Colonic mucosa (tissue), 4 donors: Measurements from ENCODE around the gene AADACL3. TPM values are rescaled to one million over a fixed set of nuclear protein-coding genes. Genes with fewer than 3 reads are reported as not detected.
"Not testable (repeated sequence)": the region's sequence is repeated elsewhere in the genome, so short reads cannot be mapped to it uniquely, and the experiment has no call there.

ENCODE experiments used
- DNase-seq: peaks from one replicate; pipeline ENCODE4 v3.0.0-alpha.2; 2020
- H3K27ac ChIP-seq: fragments of 200-600 bp; one replicate; pipeline ENCODE4 v1.8.0; 2021
- H3K27me3 ChIP-seq: fragments of 200-600 bp; one replicate; pipeline ENCODE4 v1.8.0; 2021
- H3K36me3 ChIP-seq: fragments of 200-600 bp; one replicate; pipeline ENCODE4 v1.8.0; 2021
- H3K4me1 ChIP-seq: fragments of 200-600 bp; one replicate; pipeline ENCODE4 v1.8.0; 2021; ENCODE audit warnings: mild to moderate bottlenecking
- H3K4me3 ChIP-seq: fragments of 200-600 bp; one replicate; pipeline ENCODE4 v1.8.0; 2021
- H3K9ac ChIP-seq, 2 donors: one replicate each; pipeline ENCODE4 v1.7.0; 2013; ENCODE audit warnings: control low read depth in 2 of 2, low read depth in 2 of 2, low read length in 2 of 2
- H3K9me3 ChIP-seq: fragments of 200-600 bp; one replicate; pipeline ENCODE4 v1.8.0; 2021
- CTCF ChIP-seq: fragments of 200-600 bp; IDR thresholded peaks from one replicate; pipeline ENCODE4 v1.8.0; 2022; ENCODE audit warnings: antibody characterized with exemption, mild to moderate bottlenecking
- intact Hi-C: fragments of 100-400 bp; cut with DNase I; formaldehyde crosslinking; loops from one replicate; pipeline ENCODE4 v1.14.1; 2022
- total RNA-seq, 2 donors: library from RNA; stranded (reverse); fragmentation: NEBNext Ultra II Directional in 1 of 2; extraction: Animal tissue kit (Norgen Biotek cat#: 25700) in 1 of 2; gene quantifications; one replicate each; pipeline ENCODE4 v1.2.1, GENCODE V29; 2021
- donor health status: healthy.
- donor health status: DM: no; HTN: no; CAD: no.
- donor health status: DM: no; HTN: no; CAD: no.

AADACL3 gene, protein sequence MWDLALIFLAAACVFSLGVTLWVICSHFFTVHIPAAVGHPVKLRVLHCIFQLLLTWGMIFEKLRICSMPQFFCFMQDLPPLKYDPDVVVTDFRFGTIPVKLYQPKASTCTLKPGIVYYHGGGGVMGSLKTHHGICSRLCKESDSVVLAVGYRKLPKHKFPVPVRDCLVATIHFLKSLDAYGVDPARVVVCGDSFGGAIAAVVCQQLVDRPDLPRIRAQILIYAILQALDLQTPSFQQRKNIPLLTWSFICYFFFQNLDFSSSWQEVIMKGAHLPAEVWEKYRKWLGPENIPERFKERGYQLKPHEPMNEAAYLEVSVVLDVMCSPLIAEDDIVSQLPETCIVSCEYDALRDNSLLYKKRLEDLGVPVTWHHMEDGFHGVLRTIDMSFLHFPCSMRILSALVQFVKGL
- total RNA-seq, result not detected

DNA sequence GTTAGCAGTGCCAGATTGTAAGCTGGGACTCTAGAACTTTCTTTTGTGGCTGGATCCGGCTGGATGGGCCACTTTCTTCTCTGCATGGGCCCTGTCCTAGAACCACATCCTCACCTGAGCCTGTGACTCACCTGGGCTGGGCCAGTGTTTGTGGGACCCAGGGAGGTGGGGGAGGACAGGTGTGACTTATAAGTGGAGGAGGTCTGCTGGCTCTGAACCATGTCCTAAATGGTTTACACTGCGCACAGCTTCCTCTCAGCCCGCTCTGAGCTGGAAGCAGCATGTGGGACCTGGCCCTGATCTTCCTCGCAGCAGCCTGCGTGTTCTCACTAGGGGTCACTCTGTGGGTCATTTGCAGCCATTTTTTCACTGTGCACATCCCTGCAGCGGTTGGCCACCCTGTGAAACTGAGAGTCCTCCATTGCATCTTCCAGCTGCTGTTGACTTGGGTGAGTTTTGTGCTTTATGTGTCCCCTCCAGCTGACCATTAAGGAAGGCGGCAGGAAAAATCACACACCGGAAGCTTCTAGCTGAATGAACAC is at the start of gene AADACL3:
TSS of gene AADACL3 (plus strand) at position 215 of the 542 bp plus-strand sequence. CDS start at position 282, 67 bp downstream.
- Histone ChIP-seq H3K4me1 (no peaks in the 10 kb centered on the region), H3K27me3 (no peaks in the 10 kb centered on the region), H3K27ac (no peak within 1 kb of the TSS), H3K9me3 (no peaks in the 10 kb centered on the region), H3K9ac (no peak within 1 kb of the TSS), H3K36me3 (no peaks in the 10 kb centered on the region), H3K4me3 (no peak within 1 kb of the TSS)
- intact Hi-C loops, result no loop called here
- no peak for TF ChIP-seq CTCF
- no peak for DNase-seq

DNA sequence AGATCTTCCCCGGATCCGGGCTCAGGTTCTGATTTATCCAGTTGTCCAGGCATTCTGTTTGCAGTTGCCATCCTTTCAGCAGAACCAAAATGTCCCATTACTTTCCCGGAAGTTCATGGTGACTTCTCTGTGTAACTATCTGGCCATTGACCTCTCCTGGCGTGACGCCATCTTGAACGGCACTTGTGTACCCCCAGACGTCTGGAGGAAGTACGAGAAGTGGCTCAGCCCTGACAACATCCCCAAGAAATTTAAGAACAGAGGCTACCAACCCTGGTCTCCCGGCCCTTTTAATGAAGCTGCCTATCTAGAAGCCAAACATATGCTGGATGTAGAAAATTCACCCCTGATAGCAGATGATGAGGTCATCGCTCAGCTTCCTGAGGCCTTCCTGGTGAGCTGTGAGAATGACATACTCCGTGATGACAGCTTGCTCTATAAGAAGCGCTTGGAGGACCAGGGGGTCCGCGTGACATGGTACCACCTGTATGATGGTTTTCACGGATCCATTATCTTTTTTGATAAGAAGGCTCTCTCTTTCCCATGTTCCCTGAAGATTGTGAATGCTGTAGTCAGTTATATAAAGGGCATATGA is 49.7 kb upstream of the AADACL3 start:
- no peaks in the 10 kb centered on the region for H3K36me3 ChIP-seq
- no peaks in the 10 kb centered on the region for H3K4me1 ChIP-seq
- intact Hi-C loops, result no loop called here
- TF ChIP-seq CTCF, result no peak
- H3K4me3 ChIP-seq, result no peak overlapping the region
- no peaks in the 10 kb centered on the region for H3K27me3 ChIP-seq
- H3K9ac ChIP-seq, result no peak overlapping the region
- no peaks in the 10 kb centered on the region for H3K9me3 ChIP-seq
- no peak overlapping the region for H3K27ac ChIP-seq
- DNase-seq, result no peak

- Histone ChIP-seq H3K27ac (no peak overlapping the region), H3K36me3 (no peaks in the 10 kb centered on the region), H3K27me3 (no peaks in the 10 kb centered on the region), H3K4me1 (no peaks in the 10 kb centered on the region), H3K9ac (no peak overlapping the region), H3K4me3 (no peak overlapping the region), H3K9me3 (no peaks in the 10 kb centered on the region)
- DNase-seq, result no peak
- no peak for TF ChIP-seq CTCF
- intact Hi-C loops, result no loop called here
These were observed 46.3 kb upstream of the AADACL3 start for GRCh38 chr1:12669529-12670068.

DNA sequence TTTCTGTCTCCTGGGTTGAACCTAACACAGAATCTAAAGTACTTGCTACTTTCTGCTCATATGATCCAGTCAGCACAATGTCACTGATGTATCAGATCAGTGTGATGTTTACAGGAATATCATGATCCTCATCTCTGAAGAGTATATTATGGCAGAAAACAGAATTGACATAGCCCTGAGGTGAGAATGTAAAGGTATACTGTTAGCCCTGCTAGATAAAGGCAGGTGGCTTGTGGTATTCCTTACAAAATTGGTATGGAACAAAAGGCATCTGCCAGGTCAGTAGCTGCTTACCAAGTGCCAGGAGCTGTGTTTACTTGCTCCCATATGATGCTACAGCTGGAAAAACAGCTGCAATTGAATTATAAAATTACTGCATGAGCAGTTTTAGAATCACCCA is 41.6 kb upstream of the AADACL3 start:
- no peaks in the 10 kb centered on the region for H3K36me3 ChIP-seq
- intact Hi-C loops, result no loop called here
- no peak for DNase-seq
- H3K9me3 ChIP-seq, result no peaks in the 10 kb centered on the region
- no peak overlapping the region for H3K9ac ChIP-seq
- H3K4me1 ChIP-seq, result no peaks in the 10 kb centered on the region
- H3K4me3 ChIP-seq, result no peak overlapping the region
- H3K27ac ChIP-seq, result no peak overlapping the region
- H3K27me3 ChIP-seq, result no peaks in the 10 kb centered on the region
- no peak for TF ChIP-seq CTCF

GRCh38 chr1:12676122-12676521 is 39.8 kb upstream of the AADACL3 start:
- H3K27me3 ChIP-seq, H3K9ac ChIP-seq, DNase-seq, H3K4me3 ChIP-seq, intact Hi-C loops, H3K36me3 ChIP-seq, H3K4me1 ChIP-seq, H3K27ac ChIP-seq, H3K9me3 ChIP-seq: not testable (repeated sequence)
